Medulla oblongata (tissue), 1 donor: Measurements from ENCODE around the gene C22orf31.

ENCODE experiments used
- DNase-seq: peaks from one replicate; pipeline ENCODE4 v3.0.0-alpha.2; 2015; ENCODE audit errors: extremely low spot score

The C22orf31 gene

DNA sequence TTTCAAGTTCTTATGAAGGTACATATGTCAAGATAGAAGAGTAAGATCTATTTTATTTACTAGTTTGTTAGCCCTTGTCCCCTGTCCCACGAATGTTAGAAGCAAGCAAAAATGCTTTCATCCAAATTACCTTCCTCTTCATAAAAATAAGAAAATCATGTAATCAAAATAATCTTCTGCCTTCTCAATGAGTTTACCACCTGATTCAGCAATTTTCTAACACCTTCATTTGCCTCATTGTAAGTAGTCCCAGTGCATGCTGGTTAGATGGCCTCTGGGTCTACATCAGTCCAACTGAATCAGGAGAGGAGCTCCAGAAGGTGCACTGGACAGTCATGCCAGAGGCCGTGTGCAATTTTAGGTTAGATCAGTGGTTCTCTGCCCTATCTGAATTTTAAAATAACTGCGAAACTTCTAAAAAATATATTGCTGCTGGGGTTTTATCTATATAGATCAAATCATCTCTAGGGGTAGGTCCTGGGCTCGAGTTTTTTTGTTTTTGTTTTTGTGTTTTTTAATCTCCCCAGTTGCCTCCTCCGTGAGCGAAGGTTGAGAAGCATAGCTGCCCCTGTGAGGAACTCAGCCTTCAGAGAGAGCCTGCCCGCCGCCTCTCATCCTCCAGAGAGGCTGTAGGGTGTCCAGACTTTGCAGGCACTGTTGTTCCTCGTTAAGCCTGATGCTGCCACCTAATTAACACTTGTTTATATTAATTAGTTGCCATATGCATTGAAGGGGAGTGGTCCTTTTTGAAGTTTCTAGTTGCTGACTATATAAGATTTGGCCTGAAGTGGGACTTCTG is 32.2 kb downstream of the C22orf31 start:
- no peak for DNase-seq

DNA sequence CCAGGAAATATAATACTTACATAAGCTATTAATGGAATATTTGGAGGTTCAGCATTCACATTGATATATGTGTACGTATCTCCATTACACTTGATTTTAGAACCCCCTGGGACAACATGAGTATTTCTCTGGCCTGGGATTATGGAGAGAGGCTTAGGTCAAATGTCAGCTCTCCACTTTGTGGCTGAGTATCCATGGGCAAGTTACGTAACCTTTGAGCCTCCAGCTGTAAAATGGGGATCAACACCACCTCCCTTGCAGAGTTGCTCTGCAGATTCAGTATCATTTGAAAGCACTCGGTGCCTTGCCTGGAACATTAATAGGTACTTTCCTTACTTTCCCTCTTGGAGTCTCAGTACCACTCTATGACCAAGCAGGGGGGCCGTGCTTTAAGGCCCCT is 33.2 kb downstream of the C22orf31 start:
- DNase-seq, result no peak

DNA sequence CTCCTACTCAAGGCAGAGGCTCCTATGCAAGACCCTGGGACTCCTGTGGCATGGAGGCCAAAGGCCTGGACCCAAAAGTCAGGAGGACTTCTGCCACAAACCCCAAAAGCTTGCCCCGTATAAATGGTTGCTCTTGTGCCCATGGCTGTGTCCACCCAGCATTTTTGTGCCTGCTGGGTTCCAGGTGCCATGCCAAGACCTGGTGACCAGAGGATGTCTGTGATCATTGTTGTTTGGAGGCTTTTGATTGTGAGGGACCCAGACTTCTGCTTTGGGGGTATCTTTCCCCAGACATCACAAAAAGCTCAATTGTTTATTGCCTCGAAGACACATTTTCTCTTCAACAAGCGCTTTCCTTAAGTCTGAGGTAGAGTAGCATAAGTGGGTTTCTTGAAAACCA is 35.1 kb downstream of the C22orf31 start:
- no peak for DNase-seq

DNA sequence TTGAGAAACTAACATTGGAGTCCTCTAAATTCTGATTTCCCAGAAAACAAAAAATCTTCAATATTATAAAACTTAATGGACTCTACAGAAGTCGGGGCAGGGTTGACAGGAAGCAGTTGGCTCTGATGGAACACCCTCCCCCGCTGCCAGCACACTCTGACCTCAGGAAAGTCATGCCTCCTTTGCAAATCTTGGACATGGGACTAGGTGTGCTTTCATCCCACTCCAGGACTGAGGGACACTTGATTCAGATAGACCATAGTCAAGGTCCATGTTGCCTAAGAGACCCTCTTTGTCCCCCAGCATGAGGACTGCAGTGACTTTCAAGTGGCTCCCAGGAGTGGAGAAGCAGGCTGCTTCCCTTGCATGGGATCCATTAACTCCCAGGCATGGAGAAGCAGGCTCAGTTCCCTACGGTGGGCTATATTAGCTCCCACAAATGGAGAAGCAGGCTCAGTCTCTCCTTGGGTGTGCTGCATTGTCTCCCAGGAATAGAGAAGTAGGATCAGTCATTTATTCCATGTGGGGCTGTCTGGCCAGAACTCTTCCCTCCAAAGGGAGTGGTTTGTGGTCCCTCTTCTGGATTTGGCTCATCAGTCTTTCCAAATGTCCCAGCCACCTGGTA is 38.3 kb downstream of the C22orf31 start:
- DNase-seq, result no peak

DNA sequence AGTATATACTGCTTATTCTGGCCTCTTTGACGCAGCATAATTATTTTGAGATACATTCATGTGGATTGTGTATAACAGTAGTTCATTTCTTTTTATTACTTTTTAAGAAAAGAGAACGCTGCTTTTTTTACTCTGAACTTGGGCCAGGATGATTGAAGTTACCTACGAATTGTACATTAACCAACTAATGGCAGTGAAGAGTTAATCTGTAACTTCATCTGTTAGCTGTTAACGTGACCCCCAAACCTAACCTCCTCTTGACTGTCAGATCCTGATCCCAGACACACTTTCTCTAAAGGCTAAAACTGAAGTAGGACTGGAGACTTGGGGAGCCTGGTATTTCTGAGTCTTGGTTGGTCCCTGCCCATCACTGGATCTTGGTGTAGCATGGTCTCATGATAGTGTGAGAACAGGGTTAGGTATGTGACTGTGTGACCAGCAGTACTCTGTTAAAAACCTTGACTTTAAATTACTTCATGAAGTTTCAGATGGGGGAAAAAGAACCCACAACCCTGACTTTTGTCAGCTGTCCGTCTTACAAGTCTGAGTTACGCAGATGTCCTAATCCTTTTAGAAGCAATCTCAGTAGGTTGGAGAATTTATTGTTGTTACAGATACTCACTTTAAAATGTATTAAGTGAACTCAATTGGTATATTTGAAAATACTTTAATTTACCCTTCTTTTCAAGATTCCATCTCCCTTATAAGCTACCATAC is 39.4 kb downstream of the C22orf31 start:
- DNase-seq, result no peak

DNA sequence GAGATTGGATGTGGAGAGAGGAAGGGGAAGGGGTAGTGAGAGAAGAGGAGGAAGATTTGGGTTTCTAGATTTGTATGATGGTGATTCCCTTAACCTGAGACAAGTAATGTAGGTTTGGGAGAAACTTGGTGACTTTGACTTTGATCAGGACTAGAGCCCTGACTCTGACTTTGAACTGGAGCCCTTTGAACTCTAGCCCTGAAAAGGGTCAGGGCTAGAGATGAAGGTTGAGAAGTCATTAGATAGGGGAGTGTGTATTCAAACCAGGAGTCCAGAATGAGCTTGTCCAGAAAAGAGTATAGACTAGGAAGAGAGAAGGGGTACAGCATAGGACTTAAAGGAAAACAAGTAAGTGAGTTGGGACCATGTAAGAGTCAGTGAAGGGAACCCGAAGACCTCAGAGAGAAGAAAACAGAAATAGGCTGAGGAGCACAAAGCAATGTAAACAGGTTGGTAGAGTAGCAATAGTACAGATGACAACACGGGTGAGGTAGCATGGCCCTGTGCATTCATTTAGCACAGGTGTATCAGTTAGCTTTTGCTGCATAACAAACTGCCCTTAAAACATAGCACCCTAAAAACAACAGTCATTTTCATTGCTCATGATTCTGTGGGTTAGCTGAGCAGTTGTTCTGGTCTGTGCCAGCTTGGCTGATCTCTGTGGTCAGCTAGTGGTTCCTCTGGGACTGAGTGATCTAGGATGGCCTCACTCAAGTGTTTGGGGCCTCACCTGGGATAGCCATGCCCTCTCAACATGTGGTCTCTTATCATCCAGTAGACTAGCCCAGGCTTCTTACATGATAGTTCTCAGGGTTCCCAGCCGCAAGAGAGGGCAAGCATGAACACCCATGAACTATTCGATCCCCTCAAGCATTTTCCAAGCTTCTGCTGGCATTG is 43.1 kb downstream of the C22orf31 start:
- no peak for DNase-seq

DNA sequence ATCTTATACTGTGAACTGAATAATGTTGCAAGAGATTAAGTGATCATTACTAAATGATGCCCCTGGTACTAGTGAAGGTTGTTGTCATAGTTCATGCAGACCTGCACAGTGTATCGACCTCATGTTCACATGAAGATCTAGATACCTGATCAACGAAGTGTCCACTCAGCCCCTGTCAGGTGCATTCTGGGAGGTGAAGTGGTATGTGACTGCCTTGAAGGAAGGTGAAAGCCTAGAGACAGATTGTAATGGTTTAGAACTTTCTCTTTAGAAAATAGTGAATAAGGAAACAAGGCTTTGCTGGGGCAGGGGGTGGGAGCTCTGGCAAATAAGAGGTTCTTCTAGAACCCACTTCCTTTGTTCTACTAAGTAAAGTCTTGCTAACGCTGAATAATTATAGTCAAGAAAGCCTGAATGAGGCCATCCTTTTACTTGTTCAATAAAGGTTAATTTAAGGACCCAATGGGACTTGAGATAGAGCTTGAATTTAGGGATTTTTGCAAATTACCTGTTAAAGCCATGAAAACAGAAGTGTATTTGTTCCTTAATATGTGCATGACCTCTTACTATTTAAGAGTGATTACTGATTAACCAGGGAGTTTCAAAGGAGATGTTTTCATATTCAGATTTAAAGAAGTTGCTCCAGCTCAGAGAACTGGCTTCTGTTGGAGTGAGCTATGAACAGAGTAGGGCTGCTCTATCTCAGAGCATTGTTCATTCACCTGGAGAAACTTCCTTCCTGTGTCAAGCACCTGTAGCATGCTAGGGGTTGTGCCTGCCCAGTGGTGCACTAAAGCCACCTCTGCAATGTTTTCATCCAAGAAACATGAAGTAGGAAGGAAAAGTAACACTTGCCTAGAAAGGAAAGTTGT is 45.3 kb downstream of the C22orf31 start:
- DNase-seq, result no peak

DNA sequence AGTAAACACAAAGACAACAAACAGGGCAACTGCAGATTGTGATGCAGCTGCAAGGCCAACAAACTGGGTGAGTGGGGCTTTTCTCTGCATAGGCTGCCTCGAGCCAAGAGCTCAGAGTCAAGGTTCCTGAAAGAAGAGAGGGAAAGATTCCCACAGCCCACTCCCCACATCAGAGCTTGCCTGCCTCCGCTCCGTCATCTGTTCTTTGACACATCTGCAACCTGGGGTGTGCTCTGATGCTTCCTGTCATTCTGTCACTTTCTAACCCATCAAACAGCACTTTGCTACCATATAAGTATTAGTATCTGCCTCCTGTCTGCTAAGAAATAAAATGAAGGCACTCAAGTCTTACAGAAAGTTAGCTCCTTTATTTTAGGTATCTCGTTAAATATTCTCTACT is 46.9 kb downstream of the C22orf31 start:
- no peak for DNase-seq

DNA sequence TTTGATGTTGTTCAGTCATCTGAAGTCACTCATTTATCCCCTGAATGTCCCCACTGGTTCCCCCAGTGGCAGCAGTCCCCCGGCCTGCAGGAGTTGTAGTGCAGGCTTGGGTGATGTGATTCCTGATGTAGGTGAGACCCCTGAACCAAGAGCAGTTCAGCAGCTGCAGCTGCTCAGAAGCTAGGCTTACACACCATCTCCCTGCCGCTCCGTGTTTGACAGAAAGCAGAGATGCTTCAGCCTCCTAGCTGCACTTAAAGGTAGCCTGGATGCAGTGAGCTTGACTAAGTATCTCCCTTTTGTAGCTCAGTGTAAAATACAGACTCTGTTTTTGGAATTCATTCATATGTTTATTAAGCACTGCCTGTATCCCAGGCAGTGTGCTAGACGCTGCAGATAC is 47.3 kb downstream of the C22orf31 start:
- DNase-seq, result no peak

DNA sequence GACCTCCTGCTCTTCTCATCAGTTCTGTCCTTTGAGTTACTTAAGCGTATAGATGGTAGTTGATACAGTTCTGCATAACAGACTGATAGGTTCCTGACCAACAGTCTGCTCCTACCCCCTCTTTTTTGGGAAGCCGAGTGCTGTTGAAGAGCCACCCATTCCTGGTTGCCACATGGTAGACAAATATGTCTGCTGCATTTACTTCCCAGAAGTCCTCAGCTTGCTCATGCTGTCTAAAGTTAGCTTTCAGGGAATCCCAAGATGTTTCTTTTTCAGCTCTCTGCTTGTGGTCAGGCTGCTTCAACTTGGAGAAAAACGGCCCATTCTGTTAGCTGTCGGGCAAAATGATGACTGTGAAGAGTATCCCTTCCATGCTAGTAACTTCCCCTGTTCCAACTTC is 48.7 kb downstream of the C22orf31 start:
- DNase-seq, result no peak

DNA sequence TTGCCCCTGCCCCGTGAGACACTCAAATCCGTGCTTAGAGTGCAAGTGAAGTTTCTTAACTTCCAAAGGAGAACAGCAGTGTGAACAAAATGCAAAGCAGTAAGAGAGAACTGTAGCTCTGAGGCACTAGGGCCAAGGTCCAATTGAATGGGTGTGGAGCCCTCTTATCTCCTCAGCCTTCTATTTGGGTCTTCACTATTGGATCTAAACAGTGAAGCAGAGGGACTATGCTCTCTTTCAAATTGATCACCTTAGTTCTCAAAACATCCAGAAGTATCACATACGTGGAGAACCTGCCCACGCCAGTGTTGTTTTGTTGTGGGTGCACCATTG is 49.6 kb downstream of the C22orf31 start:
- DNase-seq, result peak; percentile 31

DNA sequence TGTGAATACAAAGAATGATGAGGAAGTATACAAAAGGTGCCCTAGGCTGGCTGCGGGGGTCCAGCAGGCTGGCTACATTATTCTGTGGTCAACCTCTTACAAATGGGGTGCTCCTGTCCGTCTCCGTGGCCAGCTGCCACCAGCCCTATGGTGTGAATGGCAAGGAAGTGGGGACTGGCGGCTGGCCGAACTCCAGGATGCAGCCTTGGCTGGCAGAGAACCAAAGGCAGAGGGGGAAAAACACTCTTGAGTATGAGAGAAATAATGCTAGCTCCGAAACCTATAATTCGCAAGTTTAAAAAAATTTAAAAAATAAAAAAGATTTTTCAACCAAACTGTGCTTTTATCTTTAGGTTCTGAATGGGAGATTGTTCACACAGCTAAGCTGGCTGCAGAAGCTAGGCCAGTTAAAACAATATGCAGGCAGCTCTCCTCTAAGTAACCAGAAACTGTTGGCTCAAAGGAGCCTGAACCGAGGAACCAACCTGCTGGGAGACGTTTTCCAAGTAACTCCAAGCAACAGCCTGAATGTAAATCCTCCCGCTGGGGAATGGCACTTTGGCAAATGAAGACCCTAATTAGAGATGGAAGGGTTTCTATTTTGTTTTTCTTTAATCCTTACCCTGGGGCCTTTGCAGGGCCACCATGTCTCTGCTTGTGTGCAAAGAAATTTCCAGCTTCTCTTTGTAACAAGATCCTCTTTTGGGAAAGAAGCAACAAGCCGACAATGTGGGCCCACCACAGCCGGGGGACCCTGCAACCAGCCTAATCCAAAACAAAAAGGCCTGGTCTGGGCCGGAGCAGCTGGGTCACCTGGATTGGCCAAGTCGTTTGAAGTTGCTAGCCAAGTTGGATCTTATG is 50.2 kb downstream of the C22orf31 start:
- peak; percentile 60 for DNase-seq

DNA sequence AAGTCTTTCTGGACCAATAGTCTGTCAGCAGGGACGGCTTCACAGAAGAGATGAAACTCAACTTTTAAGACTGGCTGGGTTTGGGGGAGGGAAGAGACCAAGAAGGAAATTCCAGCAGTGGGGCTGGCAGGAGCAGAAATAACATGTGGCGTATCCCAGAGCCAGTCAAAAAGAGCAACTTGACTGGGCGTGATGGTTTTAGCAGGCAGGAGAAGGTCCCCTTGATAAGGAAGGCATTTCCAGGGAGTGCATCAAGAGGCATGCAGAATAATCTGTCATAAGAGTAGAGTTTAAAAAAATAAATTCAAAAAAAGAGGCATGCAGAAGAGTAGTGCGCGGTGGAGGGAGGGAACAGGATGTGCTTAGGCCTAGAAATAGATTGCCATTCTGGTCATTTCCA is 52.5 kb downstream of the C22orf31 start:
- DNase-seq, result no peak
